Measurements from ENCODE around the gene ACSM6.

Gene ACSM6

DNA sequence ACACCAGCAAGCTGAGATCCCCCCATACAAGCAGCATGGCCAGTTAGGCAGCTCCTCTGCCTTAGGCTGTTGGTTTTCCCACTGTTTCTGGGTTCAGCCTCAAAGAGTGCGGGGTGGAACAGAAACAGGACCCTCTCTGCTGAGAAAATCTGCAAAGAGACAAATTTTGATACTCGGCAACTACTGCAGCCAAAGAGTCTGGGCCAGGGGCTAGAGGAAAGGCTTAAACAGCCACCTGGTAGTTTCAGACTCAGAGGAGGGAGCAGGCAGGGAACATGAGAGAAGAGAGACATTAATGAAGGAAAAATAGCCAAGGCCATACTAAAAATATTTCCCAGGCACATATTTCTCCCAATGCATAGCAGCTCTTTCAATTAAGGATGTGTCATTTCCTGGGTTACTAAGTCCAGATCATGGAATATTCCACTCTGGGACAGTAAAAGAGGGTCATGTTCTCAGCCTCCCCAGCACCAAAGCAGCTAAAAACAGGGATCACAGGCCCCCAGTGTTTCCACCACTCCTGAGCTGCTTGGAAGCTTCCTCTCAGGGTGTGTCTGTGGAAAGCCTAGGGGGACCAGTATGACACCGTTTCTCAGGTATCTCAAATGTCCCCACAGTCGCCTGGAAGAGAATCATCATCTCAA, 67.0 kb downstream of the ACSM6 start:
- peak; percentile 69 for ATAC-seq
- TF ChIP-seq CSDC2 (CRISPR knock-in tag; IDR thresholded peaks at IDR 0.05) (peak; percentile 67; the same call in 1 of the 2 replicates), CREB5 (CRISPR knock-in tag; IDR thresholded peaks at IDR 0.05; ENCODE audit: low read depth) (peak; percentile 65; the same call in 1 of the 2 replicates), ZNF8 (CRISPR knock-in tag; IDR thresholded peaks at IDR 0.05) (no peak), ESRRG (CRISPR knock-in tag; IDR thresholded peaks at IDR 0.05) (no peak), ISL1 (CRISPR knock-in tag; IDR thresholded peaks at IDR 0.05) (peak; percentile 59), OSR1 (CRISPR knock-in tag; IDR thresholded peaks at IDR 0.05) (no peak)
- TF ChIP-seq, protein P1, sequence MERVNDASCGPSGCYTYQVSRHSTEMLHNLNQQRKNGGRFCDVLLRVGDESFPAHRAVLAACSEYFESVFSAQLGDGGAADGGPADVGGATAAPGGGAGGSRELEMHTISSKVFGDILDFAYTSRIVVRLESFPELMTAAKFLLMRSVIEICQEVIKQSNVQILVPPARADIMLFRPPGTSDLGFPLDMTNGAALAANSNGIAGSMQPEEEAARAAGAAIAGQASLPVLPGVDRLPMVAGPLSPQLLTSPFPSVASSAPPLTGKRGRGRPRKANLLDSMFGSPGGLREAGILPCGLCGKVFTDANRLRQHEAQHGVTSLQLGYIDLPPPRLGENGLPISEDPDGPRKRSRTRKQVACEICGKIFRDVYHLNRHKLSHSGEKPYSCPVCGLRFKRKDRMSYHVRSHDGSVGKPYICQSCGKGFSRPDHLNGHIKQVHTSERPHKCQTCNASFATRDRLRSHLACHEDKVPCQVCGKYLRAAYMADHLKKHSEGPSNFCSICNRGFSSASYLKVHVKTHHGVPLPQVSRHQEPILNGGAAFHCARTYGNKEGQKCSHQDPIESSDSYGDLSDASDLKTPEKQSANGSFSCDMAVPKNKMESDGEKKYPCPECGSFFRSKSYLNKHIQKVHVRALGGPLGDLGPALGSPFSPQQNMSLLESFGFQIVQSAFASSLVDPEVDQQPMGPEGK (CRISPR knock-in tag; IDR thresholded peaks at IDR 0.05; ENCODE audit: borderline replicate concordance), result peak; percentile 73; the same call in 1 of the 2 replicates

GRCh38 chr10:95261926-95262325, 67.9 kb downstream of the ACSM6 start:
- TF ChIP-seq BACH2 (CRISPR knock-in tag; IDR thresholded peaks at IDR 0.05; ENCODE audit: borderline replicate concordance) (no peak), CSRNP3 (CRISPR knock-in tag; IDR thresholded peaks at IDR 0.05) (no peak), ESRRG (CRISPR knock-in tag; IDR thresholded peaks at IDR 0.05) (no peak), RARB (CRISPR knock-in tag; IDR thresholded peaks at IDR 0.05) (no peak), ZFP30 (CRISPR knock-in tag; IDR thresholded peaks at IDR 0.05) (no peak), CSDC2 (CRISPR knock-in tag; IDR thresholded peaks at IDR 0.05) (no peak), ISL1 (CRISPR knock-in tag; IDR thresholded peaks at IDR 0.05) (no peak), ARNTL (CRISPR knock-in tag; IDR thresholded peaks at IDR 0.05; ENCODE audit: borderline replicate concordance, low read depth) (no peak), ZC3H10 (CRISPR knock-in tag; IDR thresholded peaks at IDR 0.05) (no peak), GLIS3 (CRISPR knock-in tag; IDR thresholded peaks at IDR 0.05) (no peak), ZNF565 (CRISPR knock-in tag; conservative IDR thresholded peaks at IDR 0.05; ENCODE audit: low read depth) (no peak), ZFP3 (CRISPR knock-in tag; IDR thresholded peaks at IDR 0.05) (no peak), ZNF8 (CRISPR knock-in tag; IDR thresholded peaks at IDR 0.05) (no peak), ZNF70 (CRISPR knock-in tag; IDR thresholded peaks at IDR 0.05) (no peak)
- TF ChIP-seq, protein P1 (CRISPR knock-in tag; IDR thresholded peaks at IDR 0.05; ENCODE audit: borderline replicate concordance), result no peak
- TF ChIP-seq, protein P2, sequence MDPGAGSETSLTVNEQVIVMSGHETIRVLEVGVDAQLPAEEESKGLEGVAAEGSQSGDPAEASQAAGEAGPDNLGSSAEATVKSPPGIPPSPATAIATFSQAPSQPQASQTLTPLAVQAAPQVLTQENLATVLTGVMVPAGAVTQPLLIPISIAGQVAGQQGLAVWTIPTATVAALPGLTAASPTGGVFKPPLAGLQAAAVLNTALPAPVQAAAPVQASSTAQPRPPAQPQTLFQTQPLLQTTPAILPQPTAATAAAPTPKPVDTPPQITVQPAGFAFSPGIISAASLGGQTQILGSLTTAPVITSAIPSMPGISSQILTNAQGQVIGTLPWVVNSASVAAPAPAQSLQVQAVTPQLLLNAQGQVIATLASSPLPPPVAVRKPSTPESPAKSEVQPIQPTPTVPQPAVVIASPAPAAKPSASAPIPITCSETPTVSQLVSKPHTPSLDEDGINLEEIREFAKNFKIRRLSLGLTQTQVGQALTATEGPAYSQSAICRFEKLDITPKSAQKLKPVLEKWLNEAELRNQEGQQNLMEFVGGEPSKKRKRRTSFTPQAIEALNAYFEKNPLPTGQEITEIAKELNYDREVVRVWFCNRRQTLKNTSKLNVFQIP (CRISPR knock-in tag; IDR thresholded peaks at IDR 0.05; ENCODE audit: borderline replicate concordance, low read depth), result no peak
- TF ChIP-seq, protein P3, sequence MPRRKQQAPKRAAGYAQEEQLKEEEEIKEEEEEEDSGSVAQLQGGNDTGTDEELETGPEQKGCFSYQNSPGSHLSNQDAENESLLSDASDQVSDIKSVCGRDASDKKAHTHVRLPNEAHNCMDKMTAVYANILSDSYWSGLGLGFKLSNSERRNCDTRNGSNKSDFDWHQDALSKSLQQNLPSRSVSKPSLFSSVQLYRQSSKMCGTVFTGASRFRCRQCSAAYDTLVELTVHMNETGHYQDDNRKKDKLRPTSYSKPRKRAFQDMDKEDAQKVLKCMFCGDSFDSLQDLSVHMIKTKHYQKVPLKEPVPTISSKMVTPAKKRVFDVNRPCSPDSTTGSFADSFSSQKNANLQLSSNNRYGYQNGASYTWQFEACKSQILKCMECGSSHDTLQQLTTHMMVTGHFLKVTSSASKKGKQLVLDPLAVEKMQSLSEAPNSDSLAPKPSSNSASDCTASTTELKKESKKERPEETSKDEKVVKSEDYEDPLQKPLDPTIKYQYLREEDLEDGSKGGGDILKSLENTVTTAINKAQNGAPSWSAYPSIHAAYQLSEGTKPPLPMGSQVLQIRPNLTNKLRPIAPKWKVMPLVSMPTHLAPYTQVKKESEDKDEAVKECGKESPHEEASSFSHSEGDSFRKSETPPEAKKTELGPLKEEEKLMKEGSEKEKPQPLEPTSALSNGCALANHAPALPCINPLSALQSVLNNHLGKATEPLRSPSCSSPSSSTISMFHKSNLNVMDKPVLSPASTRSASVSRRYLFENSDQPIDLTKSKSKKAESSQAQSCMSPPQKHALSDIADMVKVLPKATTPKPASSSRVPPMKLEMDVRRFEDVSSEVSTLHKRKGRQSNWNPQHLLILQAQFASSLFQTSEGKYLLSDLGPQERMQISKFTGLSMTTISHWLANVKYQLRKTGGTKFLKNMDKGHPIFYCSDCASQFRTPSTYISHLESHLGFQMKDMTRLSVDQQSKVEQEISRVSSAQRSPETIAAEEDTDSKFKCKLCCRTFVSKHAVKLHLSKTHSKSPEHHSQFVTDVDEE (CRISPR knock-in tag; IDR thresholded peaks at IDR 0.05), result no peak
- no peak for ATAC-seq
